LNCAP (cell line): Measurements from ENCODE around the gene DTNBP1.

Experiments used
- CTCF ChIP-seq: fragments of 450-650 bp; IDR thresholded peaks from 2 replicates; pipeline ENCODE4 v1.5.1; 2017; ENCODE audit warnings: mild to moderate bottlenecking

DTNBP1 gene

GRCh38 chr6:15499125-15499524 lies 163.7 kb downstream of the DTNBP1 start:
- TF ChIP-seq CTCF, result no peak

DNA sequence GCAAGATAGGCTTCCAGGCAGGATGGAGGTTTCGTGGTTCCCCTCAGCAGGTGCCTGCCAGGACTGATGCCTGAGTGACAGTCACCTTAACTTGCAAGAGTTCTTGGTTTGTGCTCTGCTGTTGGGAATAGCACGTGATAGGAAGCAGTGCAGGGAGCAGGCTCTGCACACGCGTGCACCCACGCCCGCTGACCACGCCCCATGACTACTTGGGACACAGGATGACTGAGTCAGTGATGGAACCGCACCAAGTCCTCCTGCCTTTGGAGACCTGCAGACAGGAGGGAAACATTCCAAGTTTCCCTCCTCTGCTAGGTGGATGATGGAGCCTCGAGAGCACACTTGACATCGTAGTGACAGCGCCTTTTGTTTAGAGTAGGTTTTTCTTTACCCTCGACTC lies 164.2 kb downstream of the DTNBP1 start:
- TF ChIP-seq CTCF, result no peak

DNA sequence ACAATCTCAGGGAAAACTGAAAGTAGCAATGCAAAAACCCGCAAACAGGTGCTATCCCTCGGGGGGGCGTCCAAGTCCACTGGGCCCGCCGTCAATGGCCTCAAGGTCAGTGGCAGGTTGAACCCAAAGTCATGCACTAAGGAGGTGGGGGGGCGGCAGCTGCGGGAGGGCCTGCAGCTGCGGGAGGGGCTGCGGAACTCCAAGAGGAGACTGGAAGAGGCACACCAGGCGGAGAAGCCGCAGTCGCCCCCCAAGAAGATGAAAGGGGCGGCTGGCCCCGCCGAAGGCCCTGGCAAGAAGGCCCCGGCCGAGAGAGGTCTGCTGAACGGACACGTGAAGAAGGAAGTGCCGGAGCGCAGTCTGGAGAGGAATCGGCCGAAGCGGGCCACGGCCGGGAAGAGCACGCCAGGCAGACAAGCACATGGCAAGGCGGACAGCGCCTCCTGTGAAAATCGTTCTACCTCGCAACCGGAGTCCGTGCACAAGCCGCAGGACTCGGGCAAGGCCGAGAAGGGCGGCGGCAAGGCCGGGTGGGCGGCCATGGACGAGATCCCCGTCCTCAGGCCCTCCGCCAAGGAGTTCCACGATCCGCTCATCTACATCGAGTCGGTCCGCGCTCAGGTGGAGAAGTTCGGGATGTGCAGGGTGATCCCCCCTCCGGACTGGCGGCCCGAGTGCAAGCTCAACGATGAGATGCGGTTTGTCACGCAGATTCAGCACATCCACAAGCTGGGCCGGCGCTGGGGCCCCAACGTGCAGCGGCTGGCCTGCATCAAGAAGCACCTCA lies 166.3 kb downstream of the DTNBP1 start:
- no peak for TF ChIP-seq CTCF

DNA sequence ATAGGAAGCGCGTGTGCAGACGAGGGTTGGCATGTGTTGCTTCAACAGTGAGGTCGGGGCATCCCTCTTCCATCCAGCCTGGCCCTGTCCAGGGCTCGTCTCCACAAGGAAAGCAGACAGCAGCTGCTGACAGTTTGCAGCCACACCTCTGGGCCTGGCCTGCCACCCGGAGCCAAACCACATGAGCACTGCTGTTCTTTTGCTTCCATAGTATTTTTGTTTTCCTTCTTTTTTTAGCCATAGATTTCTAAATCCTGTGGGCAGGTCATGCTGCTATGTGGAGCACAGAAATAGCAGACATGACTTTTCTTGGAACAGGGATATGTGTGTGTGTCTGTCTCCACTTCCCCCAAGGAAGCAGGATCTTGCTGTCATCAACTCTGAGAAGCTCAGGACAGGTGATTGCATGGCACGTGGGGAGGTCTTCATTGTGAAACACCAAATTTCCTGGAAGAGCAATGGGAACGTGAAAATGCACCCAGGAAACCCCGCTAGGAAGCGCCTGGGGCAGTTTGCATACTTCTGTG lies 167.4 kb downstream of the DTNBP1 start:
- TF ChIP-seq CTCF, result no peak

GRCh38 chr6:15493437-15494168 lies 169.2 kb downstream of the DTNBP1 start:
- no peak for TF ChIP-seq CTCF

DNA sequence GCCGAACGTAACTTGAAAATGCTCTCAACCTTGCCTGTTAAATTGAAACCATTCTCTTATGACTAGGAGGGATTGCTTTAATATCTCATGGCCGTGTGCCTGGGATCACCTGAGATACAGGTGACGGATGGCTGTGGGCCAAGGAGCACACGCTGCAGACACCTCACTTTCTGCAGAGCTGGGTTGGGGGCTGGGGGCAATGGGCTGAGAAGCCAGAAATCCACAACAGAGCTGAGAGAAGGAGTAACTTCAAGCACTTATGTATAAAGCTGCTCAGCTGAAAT lies 170.9 kb downstream of the DTNBP1 start:
- no peak for TF ChIP-seq CTCF

GRCh38 chr6:15491255-15491985 lies 171.4 kb downstream of the DTNBP1 start:
- TF ChIP-seq CTCF, result peak; percentile 83
